NCI-H510A (cell line): ENCODE results near the gene WNK1.
A peak's percentile ranks its signal among the peaks of the same experiment; 100 is the strongest.
"Not testable (repeated sequence)": the region's sequence is repeated elsewhere in the genome, so short reads cannot be mapped to it uniquely, and the experiment has no call there.

Experiments used
- DNase-seq: peaks from one replicate; lab custom pipeline; 2025; lab: John Stamatoyannopoulos, UW

Gene WNK1

DNA sequence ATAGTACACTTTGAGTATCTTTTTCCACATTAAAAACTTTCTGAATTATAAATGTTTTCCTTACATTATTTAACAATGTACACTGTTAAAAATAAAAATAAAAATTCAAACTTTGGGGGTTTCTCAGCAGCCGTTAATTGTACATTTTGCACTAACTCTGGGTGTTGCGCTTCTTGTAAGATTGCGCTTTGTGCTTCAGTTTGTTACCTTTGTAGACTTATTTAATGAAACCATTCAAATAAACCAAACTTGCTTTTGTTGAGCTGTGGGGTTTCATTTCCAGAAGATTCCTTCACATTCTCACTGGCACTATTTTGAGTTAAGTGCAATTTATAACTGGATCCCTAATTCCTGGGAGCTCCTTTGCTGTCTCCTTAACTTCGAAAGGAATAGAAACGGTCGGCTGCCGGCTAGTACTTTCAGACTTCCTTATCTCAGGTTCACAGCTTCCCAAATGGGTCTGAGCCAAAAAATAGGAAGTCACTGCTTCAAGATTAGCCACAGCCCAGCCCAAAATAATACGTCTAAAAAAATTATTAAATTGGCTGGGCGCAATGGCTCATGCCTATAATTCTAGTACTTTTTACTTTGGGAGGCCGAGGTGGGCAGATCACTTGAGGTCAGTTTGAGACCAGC, 158.9 kb downstream of the WNK1 start:
- no peak for DNase-seq

DNA sequence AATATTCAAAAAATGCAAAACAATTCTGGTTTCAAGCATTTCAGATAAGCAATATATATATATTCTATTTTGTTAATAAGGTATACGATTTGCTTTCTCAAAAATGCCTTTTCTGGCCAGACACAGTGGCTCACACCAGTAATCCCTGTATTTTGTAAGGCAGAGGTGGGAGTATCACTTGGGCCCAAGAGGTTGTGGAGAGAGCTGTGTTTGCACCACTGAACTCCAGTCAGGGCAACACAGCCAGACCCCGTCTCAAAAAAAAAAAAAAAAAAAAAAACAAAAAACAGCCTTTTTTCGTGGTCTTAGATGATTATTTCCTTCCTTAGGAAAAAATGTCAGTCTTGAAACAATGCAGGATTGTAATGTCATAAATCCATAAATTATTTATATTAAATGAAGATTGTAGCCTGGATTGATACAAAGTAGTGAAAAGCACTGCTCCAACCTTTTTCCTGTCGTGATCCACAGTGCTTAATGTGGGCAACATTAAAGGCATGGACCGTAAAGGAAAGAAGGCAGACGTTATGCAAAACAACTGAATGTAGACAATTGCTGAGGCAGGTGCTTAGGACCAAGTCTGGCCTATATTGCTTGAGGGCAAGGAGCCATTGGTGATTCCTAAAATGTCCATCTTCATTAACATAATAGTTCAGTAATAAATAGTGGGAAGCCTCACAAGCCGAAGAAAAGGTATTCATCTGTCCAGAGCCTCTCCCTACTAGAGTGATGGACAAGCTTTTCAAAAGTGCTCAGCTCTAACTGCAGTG, 160.3 kb downstream of the WNK1 start:
- DNase-seq, result no peak

DNA sequence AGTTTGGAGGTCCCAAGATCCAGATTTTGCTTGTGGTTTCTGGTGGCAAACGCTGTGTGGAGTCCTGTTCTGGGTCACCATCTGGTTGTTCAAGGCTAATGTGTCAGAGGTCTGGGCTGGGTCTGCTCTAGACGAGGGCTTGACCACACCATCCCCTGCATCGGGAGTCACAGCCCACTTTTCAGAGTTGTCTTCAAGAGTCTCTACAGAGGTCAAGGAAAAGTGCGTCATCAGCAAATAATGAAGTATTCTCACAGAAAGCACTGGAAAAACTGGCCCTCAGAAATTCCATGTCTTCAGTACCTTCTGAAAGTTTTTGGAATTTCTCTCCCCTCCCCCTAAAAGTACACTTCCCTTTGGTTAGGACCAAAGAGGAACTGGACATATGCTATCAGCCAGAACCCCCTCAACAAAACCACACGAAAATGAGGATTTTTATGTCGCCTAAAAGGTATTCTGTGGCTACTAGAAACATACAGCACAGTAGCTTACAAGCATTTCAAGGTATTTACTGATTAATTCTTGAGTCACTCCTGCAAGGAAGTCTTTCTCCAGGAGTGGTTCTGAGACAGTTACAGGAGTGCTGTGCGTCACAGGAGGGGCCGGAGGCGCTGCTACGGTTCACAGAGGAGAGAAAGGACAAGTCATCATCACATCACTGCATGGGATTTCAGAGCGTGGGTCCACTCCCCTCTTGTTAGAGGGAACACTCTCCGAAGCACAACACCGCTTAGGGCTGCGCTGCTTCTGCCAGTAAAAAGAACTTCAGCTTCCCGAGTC, 161.7 kb downstream of the WNK1 start:
- DNase-seq, result no peak

DNA sequence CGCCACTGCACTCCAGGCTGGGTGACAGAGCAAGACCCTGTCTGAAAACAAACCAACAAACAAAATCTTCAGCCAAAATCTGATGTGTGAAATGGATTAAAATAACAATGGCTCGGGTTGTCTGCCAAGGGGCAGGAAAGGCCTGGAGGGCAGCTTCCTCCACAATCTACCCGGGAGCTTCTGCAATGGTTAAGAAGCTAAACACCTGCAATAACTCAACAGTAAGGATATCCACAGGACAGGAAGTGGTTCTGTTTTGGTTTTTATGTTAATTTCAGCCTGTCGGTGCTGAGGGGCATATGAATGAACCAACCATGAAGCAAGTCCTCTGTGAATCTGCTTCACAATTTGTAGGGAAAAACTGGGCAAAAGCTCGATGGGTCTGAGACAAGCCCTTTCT, 162.7 kb downstream of the WNK1 start:
- no peak for DNase-seq

DNA sequence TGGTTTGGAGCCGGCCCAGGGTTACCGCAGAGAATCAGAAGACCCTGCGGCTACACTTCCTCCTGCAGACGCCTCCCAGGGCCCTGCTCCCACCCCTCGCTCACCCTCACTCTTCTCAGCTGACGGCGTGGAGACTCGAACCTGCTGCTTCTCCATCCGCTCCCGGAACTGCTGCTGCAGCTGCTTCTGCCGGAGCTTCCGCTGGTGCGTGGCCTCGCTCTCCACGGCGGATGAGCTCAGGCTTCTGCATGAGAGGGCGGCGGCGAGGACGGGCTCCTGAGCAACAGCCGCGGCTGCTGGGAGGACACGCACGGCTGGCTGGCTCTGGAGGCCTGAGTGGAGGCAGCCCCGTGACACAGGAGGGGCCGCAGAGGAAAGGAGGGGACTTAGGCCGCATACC, 163.9 kb downstream of the WNK1 start:
- DNase-seq, result no peak

DNA sequence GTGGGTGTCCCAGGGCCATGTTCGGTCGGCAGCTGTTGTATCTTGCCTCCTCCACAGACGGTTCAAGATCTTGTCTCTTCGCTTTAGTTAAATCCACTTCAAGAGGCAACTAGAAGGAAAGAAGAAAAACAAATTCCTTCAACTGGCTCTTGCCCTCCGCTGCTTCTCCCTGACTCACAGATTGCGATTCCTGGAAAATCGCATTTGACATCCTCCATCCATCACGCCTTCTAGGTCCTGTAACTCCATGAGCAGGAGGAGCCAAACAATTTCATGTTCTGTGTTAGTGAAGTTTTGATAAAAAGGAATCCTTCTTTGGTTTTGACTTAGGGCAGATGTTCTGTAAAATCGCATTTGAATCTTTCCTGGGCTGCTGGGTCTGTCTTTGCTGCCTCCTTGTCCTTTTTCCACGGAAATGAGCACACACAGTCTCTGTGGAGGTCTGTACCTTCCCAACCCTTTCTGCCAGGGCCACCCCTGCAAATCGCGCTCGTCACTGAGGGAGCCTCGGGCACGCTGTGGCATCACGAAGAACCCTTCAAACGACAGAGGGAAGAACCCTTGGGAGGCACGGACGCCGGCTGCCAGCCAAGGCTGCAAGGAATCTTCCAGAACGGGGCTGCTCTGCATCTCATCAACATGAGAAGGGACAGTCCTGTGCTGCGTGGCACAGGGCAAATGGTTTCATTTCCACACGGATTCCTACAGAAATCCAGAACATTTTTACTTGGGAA, 164.5 kb downstream of the WNK1 start:
- DNase-seq, result no peak

DNA sequence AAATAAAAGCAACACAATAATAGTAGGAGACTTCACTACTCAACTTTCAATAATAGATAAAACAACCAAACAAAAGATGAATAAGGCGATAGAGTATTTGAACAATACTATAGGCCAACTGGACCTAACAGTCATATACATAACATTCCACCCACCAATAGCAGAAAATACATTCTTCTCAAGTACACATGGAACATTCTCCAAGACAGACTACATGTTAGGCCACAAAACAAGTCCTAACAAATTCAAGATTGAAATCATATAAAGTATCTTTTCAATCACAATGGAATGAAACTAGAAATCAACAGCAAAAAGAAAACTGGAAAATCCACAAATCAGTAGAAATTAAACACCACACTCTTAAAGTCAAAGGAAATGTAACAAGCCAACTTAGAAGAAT, 168.3 kb downstream of the WNK1 start:
- DNase-seq, result no peak

DNA sequence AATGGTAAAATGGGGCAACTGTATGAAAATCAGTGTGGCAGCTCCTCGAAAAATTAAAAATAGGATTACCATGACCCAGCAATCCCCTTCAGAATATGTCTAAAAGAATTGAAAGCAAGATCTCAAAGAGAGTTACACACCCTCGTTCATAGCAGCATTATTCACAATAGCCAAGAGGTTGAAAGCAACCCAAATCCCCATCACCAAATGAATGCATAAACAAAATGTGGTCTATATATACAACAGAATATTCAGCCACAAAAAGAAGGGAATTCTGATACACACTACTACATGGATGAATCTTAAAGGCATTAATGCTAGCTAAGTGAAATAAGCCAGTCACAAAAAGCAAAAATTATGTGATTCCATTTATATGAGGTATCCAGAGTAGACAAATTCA, 169.9 kb downstream of the WNK1 start:
- no peak for DNase-seq

DNA sequence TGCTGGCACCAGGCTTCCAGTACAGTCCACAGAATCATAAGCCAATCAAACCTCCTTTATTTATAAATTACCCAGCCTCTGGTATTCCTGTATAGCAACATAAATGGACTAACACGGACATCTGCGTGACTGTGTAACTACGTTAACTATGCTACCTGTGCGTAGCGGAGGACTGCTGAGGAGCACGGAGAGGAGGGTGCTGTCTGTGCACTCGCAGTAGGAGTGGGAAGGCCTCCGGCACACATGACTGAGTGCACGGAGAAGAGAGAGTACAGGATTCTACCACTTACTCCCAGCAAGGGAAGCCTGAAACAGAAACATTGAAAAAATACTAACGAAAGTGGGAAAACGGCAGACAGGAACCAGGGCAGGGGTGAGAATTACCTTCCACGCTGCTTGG, 174.3 kb downstream of the WNK1 start:
- no peak for DNase-seq

DNA sequence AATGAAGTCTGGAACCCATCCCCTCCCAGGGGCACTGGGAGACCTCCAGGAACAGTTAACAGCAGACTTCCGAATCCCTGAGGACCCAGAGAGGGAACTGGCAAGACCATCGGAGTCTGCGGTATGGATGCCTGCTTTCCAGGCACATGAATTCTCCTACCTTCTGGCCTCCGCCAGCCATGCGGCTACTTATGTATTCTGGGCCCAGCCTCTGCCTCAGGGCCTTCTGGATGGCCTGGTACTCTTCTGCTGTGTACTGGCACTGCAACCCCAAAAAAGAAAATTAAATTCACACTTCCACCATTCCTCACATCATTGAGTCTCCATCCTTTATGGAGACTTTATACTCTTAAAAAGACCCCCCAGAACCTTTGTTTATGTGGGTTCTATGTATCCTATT, 178.7 kb downstream of the WNK1 start:
- no peak for DNase-seq

DNA sequence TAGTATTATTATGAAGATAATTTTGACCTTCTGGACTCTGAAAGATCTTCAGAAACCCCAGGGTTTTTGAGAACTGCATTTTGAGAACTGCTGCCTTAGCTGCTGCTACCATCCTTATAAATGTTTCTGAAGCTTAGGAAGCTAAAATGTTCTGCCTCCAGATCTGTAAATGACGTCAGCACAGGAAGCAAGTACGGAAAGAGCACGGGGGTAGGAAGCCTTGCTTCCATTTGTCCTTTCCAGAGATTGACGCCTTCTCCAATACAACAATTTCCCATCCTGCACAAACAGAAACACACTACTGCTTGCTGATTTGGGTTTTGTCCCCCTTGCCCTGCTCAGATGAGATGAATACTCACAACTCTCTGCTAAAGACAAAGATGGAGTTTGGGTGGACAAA, 179.2 kb downstream of the WNK1 start:
- no peak for DNase-seq

DNA sequence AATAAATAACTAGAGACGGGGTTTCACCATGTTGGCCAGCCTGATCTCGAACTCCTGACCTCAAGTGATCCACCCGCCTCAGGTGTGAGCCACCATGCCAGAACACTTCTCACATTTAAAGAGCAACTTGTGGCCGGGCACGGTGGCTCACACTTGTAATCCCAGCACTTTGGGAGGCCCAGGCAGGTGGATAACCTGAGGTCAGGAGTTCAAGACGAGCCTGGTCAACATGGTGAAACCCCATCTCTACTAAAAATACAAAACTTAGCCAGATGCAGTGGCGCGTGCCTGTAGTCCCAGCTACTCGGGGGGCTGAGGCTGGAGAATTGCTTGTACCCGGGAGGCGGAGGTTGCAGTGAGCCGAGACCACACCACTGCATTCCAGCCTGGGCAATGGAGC, 183.5 kb downstream of the WNK1 start:
- DNase-seq, result not testable (repeated sequence)

DNA sequence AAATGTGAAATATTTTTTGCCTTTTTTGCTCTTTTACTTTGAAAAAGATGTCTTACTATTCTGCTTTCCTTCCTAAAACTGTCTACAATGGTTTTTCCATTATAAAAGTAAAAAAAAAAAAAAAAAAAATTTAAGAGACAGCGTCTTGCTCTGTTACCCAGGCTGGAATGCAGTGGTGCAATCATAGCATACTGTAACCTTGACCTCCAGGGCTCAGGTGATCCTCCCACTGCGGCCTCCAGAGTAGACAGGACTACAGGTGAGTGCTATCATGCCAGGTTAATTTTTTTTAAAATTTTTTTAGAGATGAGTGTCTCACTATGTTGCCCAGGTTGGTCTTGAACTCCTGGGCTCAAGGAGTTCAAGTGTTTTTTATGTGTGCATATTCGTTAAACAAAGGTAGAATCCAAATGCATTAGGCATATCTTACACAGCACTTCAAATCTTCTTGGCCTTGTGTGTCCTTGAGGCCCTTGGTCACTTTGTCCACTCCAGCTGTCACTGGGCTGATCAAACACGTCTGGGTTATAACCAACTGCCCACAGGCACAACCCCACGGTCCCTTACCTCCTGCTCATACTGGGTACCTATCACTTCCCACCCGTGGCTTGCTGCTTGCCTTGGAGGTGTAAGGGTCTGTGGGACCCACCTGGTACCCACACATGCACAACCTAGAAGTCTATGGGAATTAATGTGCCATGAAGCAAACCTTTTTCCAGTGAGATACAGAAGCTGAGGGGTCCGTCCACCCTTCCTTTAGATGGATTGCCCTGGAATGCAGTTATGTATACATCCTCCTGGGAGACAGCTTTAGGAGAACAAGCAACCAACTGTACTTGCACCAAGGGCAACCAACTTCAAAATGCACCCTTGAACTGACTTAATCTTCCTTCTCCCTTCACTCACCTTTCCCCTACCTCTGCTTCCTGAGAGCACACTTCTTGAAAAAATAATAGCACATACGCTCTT, 184.3 kb downstream of the WNK1 start:
- DNase-seq, result no peak

DNA sequence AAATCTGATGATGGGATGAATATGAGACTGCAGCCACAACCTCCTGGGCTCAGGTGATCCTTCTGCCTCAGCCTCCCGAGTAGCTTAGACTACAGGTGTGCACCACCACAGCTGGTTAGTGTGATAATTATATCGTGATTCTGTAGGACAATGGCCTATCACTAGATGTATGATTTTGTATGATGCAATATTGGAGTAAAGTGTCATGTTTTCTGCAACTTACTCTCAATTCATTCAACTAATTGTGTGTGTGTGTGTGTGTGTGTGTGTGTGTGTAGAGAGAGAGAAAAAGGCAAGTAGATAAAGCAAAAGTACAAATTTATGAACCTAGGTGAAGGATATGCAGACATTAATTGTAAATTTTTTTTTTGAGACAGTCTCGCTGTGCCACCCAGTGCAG, 186.4 kb downstream of the WNK1 start:
- DNase-seq, result no peak

DNA sequence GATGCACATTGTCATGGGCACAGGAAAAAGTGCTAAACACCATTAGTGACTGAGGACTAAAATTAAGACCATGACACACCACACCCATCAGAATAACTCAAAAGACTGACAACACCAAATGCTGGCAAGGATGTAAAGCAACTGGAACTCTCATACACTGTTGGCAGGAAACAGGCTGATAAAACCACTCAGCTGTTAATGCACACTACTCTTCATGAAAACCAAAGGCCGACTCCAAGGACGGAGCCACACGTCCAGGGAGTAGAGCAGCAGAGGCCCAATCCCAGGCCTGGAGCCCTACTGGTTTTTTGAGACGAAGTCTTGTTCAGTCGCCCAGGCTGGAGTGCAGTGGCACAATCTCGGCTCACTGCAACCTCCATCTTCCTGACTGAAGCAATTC, 190.7 kb downstream of the WNK1 start:
- no peak for DNase-seq

DNA sequence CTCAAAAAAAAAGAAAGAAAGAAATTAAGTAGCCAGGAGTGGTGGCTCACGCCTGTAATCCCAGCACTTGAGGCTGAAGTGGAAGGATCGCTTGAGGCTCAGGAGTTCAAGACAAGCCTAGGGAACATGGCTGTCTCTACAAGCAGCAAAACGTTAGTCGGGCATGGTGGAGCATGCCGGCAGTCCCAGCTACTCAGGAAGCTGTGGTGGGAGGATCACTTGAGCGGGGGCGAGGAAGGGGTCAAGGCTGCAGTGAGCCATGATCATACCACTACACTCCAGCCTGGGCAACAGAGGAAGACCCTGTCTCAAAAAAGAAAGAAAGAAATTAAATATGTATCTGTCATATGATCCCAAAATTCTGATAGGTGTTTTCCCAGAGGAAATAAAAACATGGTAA, 191.8 kb downstream of the WNK1 start:
- DNase-seq, result no peak

DNA sequence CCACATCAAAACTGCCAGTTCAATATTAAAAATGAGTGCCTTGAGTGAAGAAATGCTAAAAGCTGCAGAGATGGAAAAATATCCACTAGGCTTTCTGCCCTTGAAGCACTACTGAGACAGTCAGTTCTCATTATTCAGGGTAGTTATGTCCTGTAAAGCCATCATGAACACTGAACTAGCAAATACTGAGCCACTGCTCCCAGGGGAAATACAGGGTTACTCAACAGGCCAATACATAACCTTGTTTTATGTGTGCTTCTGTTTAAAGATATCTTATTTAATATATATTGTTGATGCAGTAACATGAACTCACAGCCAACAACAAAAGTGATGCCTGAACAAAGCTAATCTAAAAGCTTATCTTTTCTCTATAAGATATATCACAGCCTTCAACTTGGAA, 193.8 kb downstream of the WNK1 start:
- no peak for DNase-seq

DNA sequence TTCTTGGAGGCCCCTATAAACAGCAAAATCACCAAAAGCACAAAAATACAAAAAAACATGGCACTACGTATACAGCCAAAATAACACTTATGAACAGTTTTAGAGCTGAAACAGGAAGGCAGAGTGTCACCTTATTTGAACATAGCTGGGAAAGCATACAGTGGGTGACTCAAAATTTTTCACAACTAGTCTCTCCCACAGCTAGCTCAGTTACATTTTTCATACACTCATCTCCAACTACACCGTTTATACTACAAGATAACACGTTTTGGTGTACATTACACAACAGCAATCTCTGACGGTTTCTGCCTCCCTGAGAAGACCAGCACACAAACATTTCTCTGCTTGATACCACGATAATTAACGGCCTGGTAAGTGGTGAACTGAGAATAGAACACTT, 194.3 kb downstream of the WNK1 start:
- DNase-seq, result no peak

DNA sequence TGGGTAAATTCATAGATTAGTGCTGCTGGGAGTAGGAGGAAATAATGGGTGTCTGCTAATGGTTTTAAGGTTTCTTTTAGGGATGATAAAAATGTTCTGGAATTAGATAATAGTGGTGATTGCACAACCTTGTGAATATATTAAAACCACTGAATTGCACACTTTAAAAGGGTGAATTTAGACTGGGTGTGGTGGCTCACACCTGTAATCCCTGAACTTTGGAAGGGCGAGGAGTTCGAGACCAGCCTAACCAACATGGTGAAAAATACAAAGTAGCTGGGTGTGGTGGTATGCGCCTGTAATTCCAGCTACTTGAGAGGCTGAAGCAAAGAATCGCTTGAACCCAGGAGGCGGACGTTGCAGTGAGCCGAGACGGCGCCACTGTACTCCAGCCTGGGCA, 195.9 kb downstream of the WNK1 start:
- DNase-seq, result no peak

DNA sequence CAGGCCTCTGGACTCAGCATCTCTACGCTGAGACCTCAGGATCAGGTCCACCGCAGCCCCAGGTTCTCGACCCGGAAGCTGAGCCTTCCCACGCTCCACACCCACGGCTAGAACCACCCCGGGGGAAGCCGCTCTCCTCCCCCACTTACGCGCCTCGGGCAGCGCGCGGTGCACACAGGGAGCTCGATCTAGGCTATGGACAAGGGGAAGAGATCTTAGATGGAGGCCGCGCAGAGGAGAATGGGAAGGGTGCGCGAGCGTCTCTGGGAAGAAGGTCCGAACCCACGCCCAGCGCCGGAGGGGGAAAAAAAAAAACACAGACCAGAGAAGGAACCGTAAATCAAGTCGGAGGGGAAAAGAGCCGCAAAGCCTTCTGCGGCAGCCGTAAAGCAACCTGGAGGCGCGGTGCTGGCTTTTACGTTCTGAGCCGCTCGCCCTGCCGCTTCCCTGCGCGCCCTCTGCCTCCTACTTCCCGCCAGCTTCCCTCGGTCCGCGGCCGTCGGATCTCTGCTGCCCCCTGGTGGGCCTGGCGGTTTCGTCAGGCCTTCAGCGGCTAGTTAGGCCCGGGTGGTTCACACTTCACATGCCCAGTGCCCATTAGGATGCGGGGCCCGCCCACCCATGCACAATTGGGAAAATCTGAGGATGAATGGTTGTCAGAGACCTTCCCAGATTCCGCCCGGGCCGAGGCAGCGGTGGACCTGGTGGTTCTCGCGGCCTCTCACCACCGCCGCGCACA, 197.2 kb downstream of the WNK1 start, which contains the start of gene RAD52:
Gene RAD52, minus strand, starts transcription at position 242 of the 739 bp plus-strand sequence. CDS start 16,636 bp downstream, outside the sequence.
- peak; percentile 99 for DNase-seq
